Upper lobe of left lung (tissue), 4 donors: ENCODE data around the gene REPS1.

Source experiments
- CTCF ChIP-seq, 6 experiments: fragments of 450-650 bp in 4 of 6; fragments of 200-600 bp in 2 of 6; sonication (generic) in 2 of 6; IDR thresholded peaks; one replicate each; pipeline ENCODE4 v1.5.1; 2016 to 2019; ENCODE audit warnings: antibody characterized with exemption in 6 of 6
- POLR2A ChIP-seq, 4 donors: fragments of 450-650 bp; IDR thresholded peaks; one replicate each; pipeline ENCODE4 v1.5.1; 2016 to 2017; ENCODE audit warnings: antibody characterized with exemption in 4 of 4, mild to moderate bottlenecking in 2 of 4
- POLR2AphosphoS5 ChIP-seq, 2 donors: sonication (generic); formaldehyde crosslinking; IDR thresholded peaks; one replicate each; pipeline ENCODE4 v1.5.1; 2017; ENCODE audit warnings: antibody characterized with exemption in 2 of 2

- TF ChIP-seq CTCF (IDR thresholded peaks at IDR 0.05) = no peak
- TF ChIP-seq POLR2AphosphoS5 (IDR thresholded peaks at IDR 0.05) = no peak
- no peak for TF ChIP-seq POLR2A (IDR thresholded peaks at IDR 0.05)
Measured at GRCh38 chr6:138955262-138955661, 32.8 kb downstream of the REPS1 start.
